ENCODE results near the gene RUNX3.

The RUNX3 gene

GRCh38 chr1:24872061-24872850 lies 57.8 kb downstream of the RUNX3 start:
- Histone ChIP-seq H3K4me1 (ENCODE audit: control insufficient read depth in 1 of 2, insufficient read depth in 1 of 2, low read depth in 1 of 2, low read length in 1 of 2) (peaks cover 13 to 17% of the 10 kb centered on the region in 2 experiments), H3K27ac (no peak overlapping the region), H3K36me3 (no peaks in the 10 kb centered on the region), H3K9me3 (no peaks in the 10 kb centered on the region), H3K27me3 (peaks cover 52% of the 10 kb centered on the region), H3K4me3 (ENCODE audit: low read depth in 1 of 2, low read length in 1 of 2) (no peak overlapping the region)
- no peak for TF ChIP-seq CTCF (IDR thresholded peaks at IDR 0.05)

- Histone ChIP-seq H3K27ac (no peak overlapping the region), H3K4me1 (ENCODE audit: control insufficient read depth in 1 of 2, insufficient read depth in 1 of 2, low read depth in 1 of 2, low read length in 1 of 2) (peaks cover 13 to 17% of the 10 kb centered on the region in 2 experiments), H3K9me3 (no peaks in the 10 kb centered on the region), H3K27me3 (peaks cover 61% of the 10 kb centered on the region), H3K36me3 (no peaks in the 10 kb centered on the region), H3K4me3 (ENCODE audit: low read depth in 1 of 2, low read length in 1 of 2) (no peak overlapping the region)
- no peak for TF ChIP-seq CTCF (IDR thresholded peaks at IDR 0.05)
These were observed 58.7 kb downstream of the RUNX3 start for GRCh38 chr1:24871306-24871901.

DNA sequence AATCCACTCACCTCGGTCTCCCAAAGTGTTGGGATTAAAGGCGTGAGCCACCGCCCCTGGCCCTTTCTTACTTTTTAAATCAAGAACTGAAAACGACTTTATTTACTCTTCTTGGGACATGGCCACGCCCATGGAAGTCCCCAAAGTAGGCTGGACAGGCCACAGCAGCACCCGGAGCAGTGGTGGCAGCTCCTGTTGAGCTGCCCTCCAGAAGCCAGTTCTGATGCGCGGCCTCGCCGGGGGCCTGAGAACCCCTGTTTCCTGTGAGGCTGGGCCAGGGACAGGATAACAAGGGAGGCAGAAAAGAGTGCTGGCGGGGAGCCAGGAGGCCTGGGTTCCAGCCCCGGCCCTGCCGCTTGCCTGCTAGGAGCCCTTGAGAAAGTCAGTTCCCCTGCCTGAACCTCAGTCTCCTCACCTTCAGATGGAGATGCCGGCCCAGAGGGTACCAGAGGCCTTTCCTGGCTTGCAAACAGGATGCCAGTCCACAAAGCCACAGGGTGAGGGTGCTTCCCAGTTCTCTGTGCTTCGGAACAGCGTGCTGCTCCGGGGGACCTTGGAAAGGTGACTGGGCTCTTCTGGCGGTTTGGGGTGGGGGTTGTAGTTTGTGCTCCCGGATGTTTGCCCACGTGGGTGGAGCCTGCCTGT lies 59.4 kb downstream of the RUNX3 start:
- Histone ChIP-seq H3K36me3 (no peaks in the 10 kb centered on the region), H3K4me3 (ENCODE audit: low read depth in 1 of 2, low read length in 1 of 2) (no peak overlapping the region), H3K9me3 (no peaks in the 10 kb centered on the region), H3K27me3 (peaks cover 63% of the 10 kb centered on the region), H3K4me1 (ENCODE audit: control insufficient read depth in 1 of 2, insufficient read depth in 1 of 2, low read depth in 1 of 2, low read length in 1 of 2) (peaks cover 13 to 17% of the 10 kb centered on the region in 2 experiments), H3K27ac (no peak overlapping the region)
- TF ChIP-seq CTCF (IDR thresholded peaks at IDR 0.05) = no peak

GRCh38 chr1:24868016-24868875 lies 61.8 kb downstream of the RUNX3 start:
- H3K36me3 ChIP-seq = no peaks in the 10 kb centered on the region
- peaks cover 13 to 17% of the 10 kb centered on the region in 2 experiments for H3K4me1 ChIP-seq (ENCODE audit: control insufficient read depth in 1 of 2, insufficient read depth in 1 of 2, low read depth in 1 of 2, low read length in 1 of 2)
- no peak overlapping the region for H3K27ac ChIP-seq
- H3K4me3 ChIP-seq (ENCODE audit: low read depth in 1 of 2, low read length in 1 of 2) = no peak overlapping the region
- no peaks in the 10 kb centered on the region for H3K9me3 ChIP-seq
- peaks cover 87% of the 10 kb centered on the region for H3K27me3 ChIP-seq
- TF ChIP-seq CTCF (IDR thresholded peaks at IDR 0.05) = no peak
